Forelimb muscle (tissue), 1 donor: ENCODE results near the gene IL36A. TPM values are rescaled to one million over a fixed set of nuclear protein-coding genes. Genes with fewer than 3 reads are reported as not detected.

Experiments
- DNase-seq: peaks from one replicate; pipeline ENCODE4 v3.0.0-alpha.2; 2013; ENCODE audit warnings: low read depth
- polyA plus RNA-seq: library from polyadenylated mRNA; unstranded; fragments of 120-200 nt; gene quantifications from one replicate; pipeline ENCODE4 v1.2.1, GENCODE V29; 2013; ENCODE audit not compliant: insufficient read length

The IL36A gene
- polyA plus RNA-seq, 1 donor, result not detected

DNA sequence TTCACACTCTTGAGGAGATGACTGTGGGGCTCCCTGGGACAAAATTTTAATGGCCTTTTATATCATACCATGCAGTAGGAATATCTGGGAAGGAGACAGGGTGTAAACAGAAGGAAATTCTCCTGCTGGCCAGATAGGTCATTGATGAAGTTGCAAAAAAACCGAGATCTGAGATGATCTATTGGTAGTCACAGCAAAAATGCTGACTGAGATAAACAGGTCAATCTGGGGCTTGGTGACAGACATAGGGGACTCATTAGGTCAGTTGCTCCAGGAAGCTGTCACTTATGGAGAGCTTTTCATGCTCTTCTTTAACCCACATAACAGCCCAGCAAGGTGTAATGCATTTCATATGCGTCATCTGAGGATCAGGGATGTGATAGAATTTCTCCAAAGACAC is 2.6 kb upstream of the IL36A start:
- DNase-seq, result no peak

- DNase-seq, result no peak
Observed at GRCh38 chr2:113007250-113007649, 2.0 kb downstream of the IL36A start.

GRCh38 chr2:113009622-113010021 is 4.4 kb downstream of the IL36A start:
- no peak for DNase-seq

- DNase-seq, result no peak
Observed at GRCh38 chr2:113010088-113010487, 4.8 kb downstream of the IL36A start.

DNA sequence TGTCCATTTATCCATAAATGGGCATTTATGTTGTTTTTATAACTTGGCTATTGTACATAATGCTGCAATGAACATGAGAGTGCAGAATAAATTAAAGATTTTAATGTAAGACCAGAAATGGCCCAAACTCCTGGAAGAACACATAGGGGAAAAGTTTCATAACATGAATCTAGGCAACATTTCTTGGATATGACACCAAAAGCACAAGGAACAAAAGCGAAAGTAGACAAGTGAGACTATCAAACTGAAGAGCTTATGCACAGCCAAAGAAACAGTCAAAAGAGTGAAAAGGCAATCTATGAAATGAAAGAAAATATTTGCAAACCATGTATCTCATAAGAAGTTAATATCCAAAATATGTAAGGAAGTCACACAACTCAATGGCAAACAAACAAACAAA is 5.8 kb downstream of the IL36A start:
- no peak for DNase-seq

DNA sequence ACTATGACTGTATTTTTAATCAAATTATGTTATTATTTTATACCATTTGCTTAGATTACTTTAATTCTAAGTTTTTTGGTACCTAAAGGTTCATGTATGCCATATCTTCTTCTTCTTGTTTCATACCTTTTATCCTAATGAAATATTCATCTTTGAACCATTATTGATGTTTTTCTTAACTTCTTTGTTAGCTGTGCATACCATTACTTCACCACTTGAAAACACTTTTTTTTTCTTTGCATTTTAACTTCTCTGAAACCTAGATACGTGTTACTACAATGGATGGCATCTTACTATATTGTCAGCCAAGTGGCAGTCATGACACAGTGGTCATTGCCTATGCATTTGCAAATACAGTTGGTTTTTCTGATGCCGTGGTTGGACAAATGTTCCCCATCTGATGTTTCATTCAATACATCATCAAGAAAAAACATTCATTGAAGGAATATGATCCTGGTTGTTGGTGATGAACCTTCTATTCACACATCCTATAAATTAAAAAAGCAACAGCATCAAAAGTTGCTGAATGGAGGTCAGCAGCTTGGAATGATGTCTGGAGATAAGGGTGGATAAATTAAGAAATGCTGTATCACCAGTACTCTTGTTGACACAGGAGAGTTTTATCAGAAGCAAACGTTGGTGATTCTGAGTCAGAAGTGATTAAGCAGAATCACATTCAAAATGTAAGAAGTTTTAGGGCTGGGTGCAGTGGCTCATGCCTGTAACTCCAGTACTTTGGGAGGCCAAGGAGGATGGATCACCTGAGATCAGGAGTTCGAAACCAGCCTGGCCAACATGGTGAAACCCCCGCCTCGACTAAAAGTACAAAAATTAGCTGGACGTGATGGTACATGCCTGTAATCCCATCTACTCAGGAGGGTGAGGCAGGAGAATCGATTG is 7.4 kb downstream of the IL36A start:
- DNase-seq, result no peak

DNA sequence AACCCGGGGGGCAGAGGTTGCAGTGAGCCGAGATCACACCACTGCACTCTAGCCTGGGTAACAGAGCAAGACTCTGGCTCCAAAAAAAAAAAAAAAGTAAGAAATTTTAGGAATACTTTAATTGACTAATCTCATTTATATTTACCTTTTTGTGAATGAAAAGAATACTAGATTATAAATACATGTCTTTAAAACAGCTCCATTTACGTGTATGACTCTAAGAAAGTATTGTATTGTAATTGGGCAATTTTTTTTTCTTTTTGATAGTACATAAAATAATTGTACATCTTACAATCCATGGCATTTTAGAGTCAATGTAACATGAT is 8.0 kb downstream of the IL36A start:
- no peak for DNase-seq

GRCh38 chr2:113014067-113014466 is 8.8 kb downstream of the IL36A start:
- DNase-seq, result no peak

DNA sequence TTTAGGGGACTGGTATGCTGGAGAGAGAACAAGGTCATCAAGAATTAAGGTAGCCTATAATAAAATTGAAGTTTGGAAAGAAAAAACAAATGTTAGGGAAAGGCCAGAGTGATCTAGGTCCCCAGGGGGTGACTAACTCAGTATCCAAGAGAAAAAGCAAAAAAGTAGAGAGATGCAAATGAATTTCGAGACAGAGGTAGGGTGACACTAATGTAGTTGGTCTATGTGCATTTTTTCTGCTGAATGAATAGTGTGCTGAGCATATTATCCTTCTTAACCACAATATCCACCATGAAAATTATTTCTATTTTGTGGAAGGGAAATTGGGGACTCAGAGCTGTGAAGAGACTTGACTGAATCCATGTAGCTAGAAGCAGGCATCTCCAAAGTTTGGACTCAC is 9.8 kb downstream of the IL36A start:
- no peak for DNase-seq

GRCh38 chr2:113015655-113016054 is 10.4 kb downstream of the IL36A start:
- no peak for DNase-seq

GRCh38 chr2:113018509-113018908 is 13.2 kb downstream of the IL36A start:
- DNase-seq, result no peak

DNA sequence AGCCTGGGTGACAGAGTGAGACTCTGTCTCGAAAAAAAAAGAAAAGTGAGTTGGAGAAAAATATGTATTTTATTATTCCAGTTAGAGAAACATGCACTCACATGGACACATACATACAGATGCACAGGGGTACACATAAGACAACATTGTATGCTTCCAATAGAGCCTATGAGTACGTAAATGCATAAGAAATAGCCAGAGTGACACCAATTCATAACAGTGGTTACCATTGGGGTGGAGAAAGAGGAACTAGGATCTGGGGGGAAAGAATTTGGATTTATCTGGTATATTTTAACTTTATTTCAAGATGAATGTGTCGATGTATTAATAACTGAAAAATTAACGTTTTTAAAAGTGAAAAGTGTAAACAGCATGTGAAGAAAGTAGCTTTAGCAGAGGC is 16.1 kb downstream of the IL36A start:
- no peak for DNase-seq

GRCh38 chr2:113024764-113025163 is 19.5 kb downstream of the IL36A start:
- no peak for DNase-seq

DNA sequence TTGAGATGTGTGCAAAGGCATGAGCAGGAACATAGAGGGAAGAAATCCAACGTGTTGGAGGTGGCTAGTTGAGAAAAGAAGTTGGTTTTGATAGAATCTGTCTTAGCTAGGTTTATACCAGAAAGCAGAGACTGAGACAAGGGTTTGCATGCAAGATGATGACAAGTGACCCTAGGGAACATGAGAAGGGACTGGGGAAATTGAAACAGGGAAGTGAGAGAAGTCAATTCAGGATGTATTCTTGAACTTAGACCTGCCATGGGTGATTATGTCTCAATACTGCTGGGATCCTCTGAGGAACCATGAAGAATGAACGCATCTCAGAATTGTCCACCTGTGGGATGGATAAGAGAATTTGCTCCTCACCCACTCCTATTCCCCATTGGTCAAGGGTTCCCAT is 20.5 kb downstream of the IL36A start:
- DNase-seq, result no peak

DNA sequence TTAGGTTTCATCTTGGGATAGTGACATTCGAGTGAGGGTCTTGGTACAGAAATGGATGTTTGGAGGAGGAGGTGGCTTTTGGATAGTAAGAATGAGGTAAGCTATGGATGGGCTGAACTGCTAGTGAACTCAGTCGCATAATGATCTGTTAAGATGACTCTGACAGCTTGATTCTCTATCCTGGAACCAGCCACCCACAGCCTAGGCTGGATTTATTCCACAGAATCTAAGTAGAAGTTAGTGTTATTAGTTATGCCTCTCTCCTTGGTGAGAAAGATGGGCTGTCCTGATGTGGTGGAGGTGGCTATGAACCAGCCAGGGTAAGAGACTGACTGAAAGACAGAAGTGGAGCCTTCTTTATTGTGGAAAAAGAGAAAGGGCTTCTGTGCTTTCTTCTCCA is 22.4 kb downstream of the IL36A start:
- DNase-seq, result no peak

DNA sequence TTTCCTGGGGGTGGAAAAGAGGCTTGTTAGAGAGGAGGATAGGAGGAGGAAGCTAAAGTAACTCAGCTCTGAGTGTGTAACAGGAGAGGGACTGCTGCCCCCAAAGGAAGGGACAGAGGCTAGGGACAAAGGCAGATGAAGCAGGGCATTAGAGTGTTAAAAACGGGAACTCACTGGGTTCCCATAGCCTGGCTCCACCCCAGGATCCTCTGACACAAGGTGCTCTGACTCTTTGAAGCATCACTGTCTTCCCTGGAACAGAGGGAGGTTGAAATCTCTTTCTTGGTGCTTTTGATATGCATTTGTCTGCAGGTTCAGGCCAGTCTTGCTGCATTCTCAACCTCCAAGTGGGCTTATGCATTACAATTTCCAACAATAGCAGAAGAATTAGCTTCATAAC is 22.9 kb downstream of the IL36A start:
- DNase-seq, result no peak

GRCh38 chr2:113032737-113033136 is 27.5 kb downstream of the IL36A start:
- no peak for DNase-seq

DNA sequence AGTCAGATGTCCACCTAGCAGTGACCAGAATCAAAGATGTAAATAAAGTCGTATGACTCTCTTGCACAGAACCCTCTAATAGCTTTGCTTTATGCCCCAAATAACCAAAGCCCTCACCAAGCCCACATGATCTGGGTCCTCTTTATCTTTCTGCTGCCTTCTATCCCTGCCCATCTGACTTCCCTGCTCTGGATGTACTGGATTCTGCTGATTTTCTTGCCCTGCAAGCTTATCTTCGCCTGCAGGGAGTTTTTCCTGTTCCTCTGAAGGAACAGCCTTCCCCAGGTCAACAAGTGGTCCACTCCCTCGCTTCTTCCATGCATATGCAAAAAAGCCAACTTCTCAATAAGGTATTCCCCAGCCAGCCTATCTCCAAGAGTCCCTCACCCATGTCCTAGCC is 28.8 kb downstream of the IL36A start:
- DNase-seq, result no peak

DNA sequence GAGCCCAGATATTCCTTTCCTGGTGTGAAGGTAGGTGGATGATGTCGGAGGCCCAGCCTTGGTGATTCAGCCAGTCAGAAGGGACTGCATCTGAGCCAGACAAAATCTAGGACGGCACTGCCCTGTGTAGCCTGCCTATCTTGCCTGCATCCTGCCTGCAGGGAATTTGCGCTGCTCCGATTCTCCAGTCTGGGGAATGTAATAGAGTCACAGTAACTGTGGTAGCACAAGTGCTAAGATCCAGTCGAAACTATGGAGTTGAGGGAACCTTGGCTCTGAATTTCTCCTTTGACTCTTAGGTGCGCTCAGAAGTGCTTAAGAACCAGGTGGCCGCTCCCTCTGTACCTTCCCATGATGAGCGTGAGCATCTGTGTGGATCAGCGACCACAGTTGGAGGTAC is 31.5 kb downstream of the IL36A start:
- DNase-seq, result no peak

GRCh38 chr2:113038291-113038690 is 33.0 kb downstream of the IL36A start:
- DNase-seq, result no peak

GRCh38 chr2:113039158-113039557 is 33.9 kb downstream of the IL36A start:
- DNase-seq, result no peak

- DNase-seq, result no peak
Observed at GRCh38 chr2:113039719-113040118, 34.5 kb downstream of the IL36A start.

- DNase-seq, result no peak
Observed at GRCh38 chr2:113041871-113042270, 36.6 kb downstream of the IL36A start.

DNA sequence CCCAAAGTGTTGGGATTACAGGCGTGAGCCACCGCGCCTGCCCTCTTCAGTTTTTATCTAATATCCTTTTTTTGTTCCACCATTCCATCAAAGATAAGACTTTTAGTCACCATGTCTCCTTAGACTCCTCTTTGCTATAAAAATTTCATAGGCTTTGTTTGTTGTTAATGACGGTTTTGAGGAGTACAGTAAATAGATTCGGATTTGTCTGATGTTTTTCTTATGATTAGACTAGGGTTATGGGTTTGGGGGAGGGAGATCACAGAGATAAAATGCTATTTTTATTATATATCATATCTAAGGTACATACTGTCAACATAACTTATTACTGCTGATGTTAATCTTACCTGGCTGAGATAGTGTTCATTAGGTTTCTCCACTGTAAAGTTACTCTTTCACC is 41.2 kb downstream of the IL36A start:
- DNase-seq, result no peak
